Non-pigmented ciliary epithelial cell (primary cell): ENCODE measurements around the gene CAND2.

Source experiments
- DNase-seq: peaks from one replicate; pipeline ENCODE4 v3.0.0-alpha.2; 2010; ENCODE audit warnings: low read depth

The CAND2 gene

GRCh38 chr3:12807066-12807465, 10.6 kb downstream of the CAND2 start:
- DNase-seq, result no peak

GRCh38 chr3:12807601-12808359, 11.3 kb downstream of the CAND2 start:
- DNase-seq, result no peak

- DNase-seq, result no peak
Measured at GRCh38 chr3:12808587-12808986, 12.1 kb downstream of the CAND2 start.

GRCh38 chr3:12809001-12809400, 12.5 kb downstream of the CAND2 start:
- DNase-seq, result no peak

GRCh38 chr3:12809435-12809834, 13.0 kb downstream of the CAND2 start:
- no peak for DNase-seq

- peak; percentile 46 for DNase-seq
Measured at GRCh38 chr3:12810013-12810780, 13.7 kb downstream of the CAND2 start.

GRCh38 chr3:12810961-12811360, 14.5 kb downstream of the CAND2 start:
- DNase-seq, result no peak

GRCh38 chr3:12812812-12813211, 16.3 kb downstream of the CAND2 start:
- no peak for DNase-seq

GRCh38 chr3:12813967-12814366, 17.5 kb downstream of the CAND2 start:
- DNase-seq, result no peak

- no peak for DNase-seq
Measured at GRCh38 chr3:12815078-12815477, 18.6 kb downstream of the CAND2 start.

GRCh38 chr3:12815719-12816118, 19.2 kb downstream of the CAND2 start:
- no peak for DNase-seq

- DNase-seq, result no peak
Measured at GRCh38 chr3:12816521-12817342, 20.3 kb downstream of the CAND2 start.

GRCh38 chr3:12817343-12817710, 20.8 kb downstream of the CAND2 start:
- no peak for DNase-seq

GRCh38 chr3:12818273-12818672, 21.8 kb downstream of the CAND2 start:
- no peak for DNase-seq

GRCh38 chr3:12818773-12819172, 22.3 kb downstream of the CAND2 start:
- DNase-seq, result no peak

GRCh38 chr3:12822725-12823373, 26.4 kb downstream of the CAND2 start:
- DNase-seq, result no peak

GRCh38 chr3:12824299-12824698, 27.8 kb downstream of the CAND2 start:
- no peak for DNase-seq

GRCh38 chr3:12825156-12825555, 28.7 kb downstream of the CAND2 start:
- no peak for DNase-seq

- no peak for DNase-seq
Measured at GRCh38 chr3:12828751-12829150, 32.3 kb downstream of the CAND2 start.

GRCh38 chr3:12829404-12829803, 32.9 kb downstream of the CAND2 start:
- no peak for DNase-seq

GRCh38 chr3:12829886-12830784, 33.7 kb downstream of the CAND2 start:
- DNase-seq, result no peak
